ENCODE measurements around the gene ZNF75A.
A peak's percentile ranks its signal among the peaks of the same experiment; 100 is the strongest.

The ZNF75A gene

DNA sequence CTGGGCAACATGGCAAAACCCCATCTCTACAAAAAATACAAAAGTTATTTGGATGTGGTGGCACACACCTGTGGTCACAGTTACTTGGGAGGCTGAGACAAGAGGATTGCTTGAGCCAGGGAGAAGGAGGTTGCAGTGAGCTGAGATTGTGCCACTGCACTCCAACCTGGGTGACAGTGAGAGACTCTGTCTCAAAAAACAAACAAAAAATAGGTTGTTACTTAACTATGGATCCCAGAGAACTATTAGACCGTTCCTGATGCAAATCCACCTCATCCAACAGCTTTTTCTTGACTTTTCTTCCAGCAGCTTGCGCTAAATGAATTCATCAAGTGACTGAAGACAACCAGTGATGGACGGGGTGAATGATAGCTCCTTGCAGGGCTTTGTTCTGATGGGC lies 50.3 kb downstream of the ZNF75A start, which contains the start of gene OR2C1:
OR2C1 (plus strand) TSS at position 301 of the 400 bp plus-strand sequence; CDS start at position 353, 52 bp downstream.
- no peak within 1 kb of the TSS for H3K4me3 ChIP-seq (ENCODE audit: low read depth, low read length)

DNA sequence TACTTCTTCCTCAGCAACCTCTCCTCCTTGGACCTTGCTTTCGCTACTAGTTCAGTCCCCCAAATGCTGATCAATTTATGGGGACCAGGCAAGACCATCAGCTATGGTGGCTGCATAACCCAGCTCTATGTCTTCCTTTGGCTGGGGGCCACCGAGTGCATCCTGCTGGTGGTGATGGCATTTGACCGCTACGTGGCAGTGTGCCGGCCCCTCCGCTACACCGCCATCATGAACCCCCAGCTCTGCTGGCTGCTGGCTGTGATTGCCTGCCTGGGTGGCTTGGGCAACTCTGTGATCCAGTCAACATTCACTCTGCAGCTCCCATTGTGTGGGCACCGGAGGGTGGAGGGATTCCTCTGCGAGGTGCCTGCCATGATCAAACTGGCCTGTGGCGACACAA lies 50.8 kb downstream of the ZNF75A start:
- TF ChIP-seq, protein P1, sequence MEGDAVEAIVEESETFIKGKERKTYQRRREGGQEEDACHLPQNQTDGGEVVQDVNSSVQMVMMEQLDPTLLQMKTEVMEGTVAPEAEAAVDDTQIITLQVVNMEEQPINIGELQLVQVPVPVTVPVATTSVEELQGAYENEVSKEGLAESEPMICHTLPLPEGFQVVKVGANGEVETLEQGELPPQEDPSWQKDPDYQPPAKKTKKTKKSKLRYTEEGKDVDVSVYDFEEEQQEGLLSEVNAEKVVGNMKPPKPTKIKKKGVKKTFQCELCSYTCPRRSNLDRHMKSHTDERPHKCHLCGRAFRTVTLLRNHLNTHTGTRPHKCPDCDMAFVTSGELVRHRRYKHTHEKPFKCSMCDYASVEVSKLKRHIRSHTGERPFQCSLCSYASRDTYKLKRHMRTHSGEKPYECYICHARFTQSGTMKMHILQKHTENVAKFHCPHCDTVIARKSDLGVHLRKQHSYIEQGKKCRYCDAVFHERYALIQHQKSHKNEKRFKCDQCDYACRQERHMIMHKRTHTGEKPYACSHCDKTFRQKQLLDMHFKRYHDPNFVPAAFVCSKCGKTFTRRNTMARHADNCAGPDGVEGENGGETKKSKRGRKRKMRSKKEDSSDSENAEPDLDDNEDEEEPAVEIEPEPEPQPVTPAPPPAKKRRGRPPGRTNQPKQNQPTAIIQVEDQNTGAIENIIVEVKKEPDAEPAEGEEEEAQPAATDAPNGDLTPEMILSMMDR (IDR thresholded peaks at IDR 0.05; ENCODE audit: low read depth, low read length): no peak

More for the DNA sequence above, 50.3 kb downstream of the ZNF75A start, which contains the start of gene OR2C1:
- TF ChIP-seq, protein P1 (IDR thresholded peaks at IDR 0.05; ENCODE audit: low read depth, low read length): no peak

DNA sequence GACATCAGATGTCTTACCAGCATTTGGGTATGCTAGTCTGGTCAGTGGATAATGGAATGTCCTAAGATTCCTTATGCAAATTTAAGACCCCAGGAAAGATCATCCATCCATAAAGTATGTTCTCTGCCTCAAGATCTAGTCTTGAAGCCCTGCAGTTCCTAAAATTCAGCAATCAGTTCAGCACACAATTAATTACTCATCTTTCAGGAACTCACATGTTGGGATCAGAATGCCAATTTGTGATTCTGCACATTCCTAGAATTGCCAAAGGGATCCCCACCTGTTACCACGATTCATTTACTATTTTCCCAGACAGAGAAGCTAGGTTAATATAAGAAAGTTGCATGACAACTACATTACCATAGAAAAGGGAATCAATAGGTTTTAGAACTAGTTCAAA lies 53.6 kb downstream of the ZNF75A start:
- TF ChIP-seq, protein P1 (IDR thresholded peaks at IDR 0.05; ENCODE audit: low read depth, low read length): no peak
- H3K4me3 ChIP-seq (ENCODE audit: low read depth, low read length): no peak overlapping the region

More for the DNA sequence above, 50.8 kb downstream of the ZNF75A start:
- H3K4me3 ChIP-seq (ENCODE audit: low read depth, low read length): no peak overlapping the region

DNA sequence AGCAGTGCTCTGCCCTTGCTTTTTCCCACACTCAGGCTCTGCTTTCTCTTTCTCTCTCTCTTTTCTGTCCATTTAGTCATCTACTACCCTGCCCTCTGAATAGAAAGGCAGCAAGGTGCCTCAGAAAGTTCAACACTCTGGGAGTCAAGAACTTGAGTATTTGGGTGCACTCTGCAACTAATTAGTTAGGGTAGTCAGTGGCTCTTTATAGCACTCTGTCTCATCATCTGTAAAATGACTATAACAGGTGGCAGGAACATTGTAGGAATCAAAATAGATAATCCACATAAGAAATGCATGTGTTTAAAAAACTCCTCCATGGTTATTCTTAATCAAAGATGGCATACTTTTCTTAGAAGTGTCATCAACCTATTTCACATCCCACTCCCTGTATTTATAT lies 57.6 kb downstream of the ZNF75A start:
- TF ChIP-seq, protein P1 (IDR thresholded peaks at IDR 0.05; ENCODE audit: low read depth, low read length): no peak
- no peak overlapping the region for H3K4me3 ChIP-seq (ENCODE audit: low read depth, low read length)

DNA sequence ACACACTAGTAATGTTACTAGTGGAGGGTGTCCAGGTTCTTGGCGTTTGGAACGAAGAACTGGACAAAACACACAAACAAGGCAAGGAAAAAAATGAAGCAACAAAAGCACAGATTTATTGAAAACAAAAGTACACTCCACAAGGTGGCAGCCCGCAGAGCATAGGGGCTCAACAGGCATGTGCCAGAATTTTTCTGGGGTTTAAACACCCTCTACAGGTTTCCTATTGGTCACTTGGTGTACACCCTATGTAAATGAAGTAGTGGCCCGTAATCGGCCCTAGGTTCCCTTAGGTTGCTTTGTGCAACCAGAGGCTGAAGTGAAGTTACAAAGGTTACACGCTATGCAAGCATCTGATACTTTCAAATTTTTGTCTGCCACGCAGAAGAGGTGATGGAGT lies 58.5 kb downstream of the ZNF75A start:
- H3K4me3 ChIP-seq (ENCODE audit: low read depth, low read length): no peak overlapping the region
- TF ChIP-seq, protein P1 (IDR thresholded peaks at IDR 0.05; ENCODE audit: low read depth, low read length): no peak

DNA sequence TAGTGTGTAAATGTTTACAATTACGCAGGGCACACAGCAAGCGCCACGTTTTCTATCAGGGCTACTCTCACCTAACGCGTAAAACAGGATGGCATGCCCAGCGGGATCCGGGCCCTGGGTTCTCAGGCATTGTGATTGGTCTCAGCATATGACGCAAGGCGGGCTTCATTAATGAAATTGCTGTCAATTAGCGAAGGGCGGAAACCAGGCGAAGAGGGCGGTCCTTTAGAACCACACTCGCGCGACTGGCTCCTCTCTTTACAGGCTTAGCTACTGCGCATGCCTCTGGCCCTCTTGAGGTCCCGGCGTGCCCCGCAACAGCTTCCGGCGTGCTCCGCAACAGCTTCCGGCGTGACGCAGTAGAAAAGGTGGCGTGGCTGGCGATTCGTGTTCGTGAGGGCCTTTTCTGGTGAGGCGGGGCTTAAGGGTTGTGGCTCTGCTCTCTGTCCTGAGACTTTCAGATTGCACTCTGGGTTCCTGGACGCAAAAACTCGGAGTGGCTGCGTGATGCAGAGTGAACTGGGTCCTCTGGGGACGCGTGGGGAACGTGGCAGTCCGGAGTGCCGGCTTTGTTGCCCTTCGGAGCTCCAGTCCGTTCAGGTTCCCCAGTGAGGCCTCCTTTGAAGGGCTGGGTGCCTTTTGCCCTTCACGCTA lies 59.6 kb downstream of the ZNF75A start:
- H3K4me3 ChIP-seq (ENCODE audit: low read depth, low read length): peak overlapping the region; percentile 71
- TF ChIP-seq, protein P1 (IDR thresholded peaks at IDR 0.05; ENCODE audit: low read depth, low read length): no peak
